Activated naive CD8-positive, alpha-beta T cell treated with anti-CD3 and anti-CD28 coated beads for 36 hours (primary cell): Measurements from ENCODE around the gene EVX1. TPM values are rescaled to one million over a fixed set of nuclear protein-coding genes. Genes with fewer than 3 reads are reported as not detected.
A peak's percentile ranks its signal among the peaks of the same experiment; 100 is the strongest.

ENCODE experiments used
- DNase-seq: peaks from one replicate; pipeline ENCODE4 v3.0.0; 2021
- H3K27ac Mint-ChIP-seq: one replicate; pipeline ENCODE4 v1.8.0; 2022; ENCODE audit warnings: mild to moderate bottlenecking, moderate library complexity, mixed read lengths
- H3K27me3 Mint-ChIP-seq: one replicate; pipeline ENCODE4 v1.8.0; 2022; ENCODE audit warnings: mild to moderate bottlenecking, mixed read lengths
- H3K36me3 Mint-ChIP-seq: one replicate; pipeline ENCODE4 v1.8.0; 2021; ENCODE audit warnings: mild to moderate bottlenecking, mixed read lengths
- H3K4me1 Mint-ChIP-seq: one replicate; pipeline ENCODE4 v1.8.0; 2021; ENCODE audit warnings: mixed read lengths
- H3K4me3 Mint-ChIP-seq: one replicate; pipeline ENCODE4 v1.8.0; 2022; ENCODE audit warnings: mild to moderate bottlenecking, moderate library complexity, mixed read lengths
- H3K9me3 Mint-ChIP-seq: one replicate; pipeline ENCODE4 v1.8.0; 2022; ENCODE audit warnings: mixed read lengths
- total RNA-seq, 2 experiments: library from RNA; stranded (reverse); gene quantifications; one replicate each; pipeline ENCODE4 v1.2.3, GENCODE V29; 2021

Gene EVX1
- total RNA-seq, 2 experiments from 2014 or later = not detected

DNA sequence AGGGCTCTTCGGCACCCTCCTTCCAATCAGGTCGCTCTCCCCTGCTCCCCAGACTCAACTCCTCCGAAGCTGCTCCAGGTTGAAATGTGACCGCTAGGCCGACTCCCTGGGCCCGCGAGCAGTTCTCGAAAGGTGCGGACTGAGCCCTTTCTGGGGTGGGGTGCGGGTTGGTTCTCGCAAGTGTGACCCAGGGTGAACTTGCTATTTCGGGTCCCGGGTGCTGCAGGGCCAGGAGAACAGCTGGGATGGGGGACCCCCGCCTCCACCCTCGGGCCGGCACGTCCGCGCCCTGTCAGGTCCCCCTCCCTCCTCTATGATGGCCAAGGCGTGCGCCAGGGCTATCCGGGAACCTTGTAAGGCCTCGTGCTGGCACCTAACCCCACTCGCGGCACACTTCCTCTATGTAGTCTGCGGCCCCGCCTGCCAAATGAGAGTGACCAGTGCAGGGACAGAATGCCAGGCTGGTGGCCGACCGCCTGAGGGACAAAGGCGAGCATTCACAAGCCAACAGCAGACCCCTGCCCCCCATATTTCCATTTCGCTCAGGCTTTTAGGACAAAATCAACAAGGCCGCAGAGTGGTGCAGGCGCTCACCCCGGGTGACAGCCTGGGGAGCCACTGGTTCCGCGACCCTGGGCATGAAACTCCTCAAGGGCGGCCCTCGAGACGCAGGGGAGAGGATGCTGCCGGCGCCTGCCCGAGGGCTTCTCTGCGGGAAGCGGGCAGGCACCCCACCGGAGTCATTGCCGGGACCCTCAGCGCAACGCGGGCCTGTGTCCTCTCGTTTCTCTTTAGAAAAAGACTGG, 29.0 kb upstream of the EVX1 start:
- Mint-ChIP-seq H3K27ac (no peak overlapping the region), H3K4me3 (no peak overlapping the region), H3K4me1 (peaks cover 11% of the 10 kb centered on the region), H3K27me3 (peaks cover 96% of the 10 kb centered on the region), H3K9me3 (no peaks in the 10 kb centered on the region), H3K36me3 (no peaks in the 10 kb centered on the region)
- no peak for DNase-seq

DNA sequence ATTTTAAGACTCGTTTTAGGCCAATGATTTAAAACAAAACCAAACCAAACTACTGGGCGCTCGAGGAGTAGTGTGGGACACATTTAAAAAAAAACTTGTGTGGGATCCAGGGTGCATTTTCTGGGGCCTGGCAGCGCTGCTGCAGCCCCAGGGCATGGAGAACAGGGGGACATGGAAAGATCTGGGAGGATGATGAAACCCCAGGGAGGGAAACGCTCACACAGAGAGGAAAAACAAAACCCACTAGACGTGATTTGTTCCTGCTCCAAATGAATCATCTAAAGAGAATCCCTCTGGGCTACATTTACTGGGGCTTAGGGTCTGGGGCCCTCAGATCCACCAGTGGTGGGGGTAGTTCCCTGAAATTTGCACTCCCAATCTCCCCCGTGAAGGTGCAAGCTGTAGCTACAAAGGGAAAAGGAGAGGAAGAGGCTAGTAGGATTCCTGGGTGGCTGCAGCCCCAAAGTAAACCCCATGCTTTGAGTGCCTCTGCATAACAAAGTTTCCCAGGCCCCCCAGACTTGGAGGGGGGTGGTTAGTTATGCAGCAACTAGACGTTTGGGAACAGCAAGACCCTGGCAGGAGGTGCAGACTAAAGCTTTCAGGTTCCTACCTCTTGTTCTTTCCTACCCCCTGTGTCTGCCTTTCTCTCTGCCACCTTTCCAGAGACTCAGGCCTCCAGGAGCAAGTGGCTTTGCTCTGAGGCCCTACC, 28.2 kb upstream of the EVX1 start:
- Mint-ChIP-seq H3K36me3 (no peaks in the 10 kb centered on the region), H3K27ac (no peak overlapping the region), H3K4me1 (peaks cover 11% of the 10 kb centered on the region), H3K4me3 (no peak overlapping the region), H3K27me3 (peaks cover 96% of the 10 kb centered on the region), H3K9me3 (no peaks in the 10 kb centered on the region)
- no peak for DNase-seq

DNA sequence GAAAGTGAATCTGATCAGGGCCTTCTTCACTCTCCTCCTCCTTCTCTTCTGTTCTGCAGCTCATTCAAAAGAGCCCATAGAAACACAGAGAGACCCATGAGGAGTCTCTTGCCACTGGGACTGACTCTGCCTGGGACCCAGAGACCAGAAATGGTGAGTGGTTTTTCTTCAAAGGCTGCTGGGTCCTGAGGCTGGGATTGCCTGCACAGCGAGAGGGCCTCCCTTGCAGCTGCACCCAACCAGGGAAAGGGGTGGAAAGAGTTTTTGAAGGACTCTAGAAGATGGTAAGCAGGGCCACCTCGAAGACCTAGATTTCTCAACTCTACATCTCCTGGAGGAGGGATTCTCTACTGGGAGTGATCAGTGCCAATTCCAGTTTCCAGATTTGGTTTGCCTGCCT, 27.2 kb upstream of the EVX1 start:
- Mint-ChIP-seq H3K36me3 (no peaks in the 10 kb centered on the region), H3K4me1 (peaks cover 12% of the 10 kb centered on the region), H3K27ac (no peak overlapping the region), H3K9me3 (no peaks in the 10 kb centered on the region), H3K27me3 (peaks cover 95% of the 10 kb centered on the region), H3K4me3 (no peak overlapping the region)
- no peak for DNase-seq

DNA sequence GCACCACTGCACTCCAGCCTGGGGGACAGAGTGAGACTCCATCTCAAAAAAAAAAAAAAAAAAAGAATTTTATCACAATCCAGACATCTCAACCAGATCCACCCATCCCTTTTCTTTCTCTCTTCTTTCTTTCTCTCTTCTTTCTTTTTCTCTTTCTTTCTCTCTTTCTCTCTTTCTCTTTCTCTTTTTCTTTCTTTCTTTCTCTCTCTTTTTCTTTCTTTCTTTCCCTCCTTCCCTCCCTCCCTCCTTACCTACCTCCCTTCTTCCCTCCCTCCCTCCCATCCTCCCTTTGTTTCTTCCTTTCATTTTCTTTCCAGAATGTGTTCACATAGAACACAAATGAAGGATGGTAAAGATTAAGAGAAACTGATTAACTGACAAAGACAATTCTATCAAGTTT, 24.7 kb upstream of the EVX1 start:
- Mint-ChIP-seq H3K36me3 (no peaks in the 10 kb centered on the region), H3K27ac (no peak overlapping the region), H3K4me1 (peaks cover 11% of the 10 kb centered on the region), H3K27me3 (peaks cover 93% of the 10 kb centered on the region), H3K9me3 (no peaks in the 10 kb centered on the region), H3K4me3 (no peak overlapping the region)
- DNase-seq = no peak

DNA sequence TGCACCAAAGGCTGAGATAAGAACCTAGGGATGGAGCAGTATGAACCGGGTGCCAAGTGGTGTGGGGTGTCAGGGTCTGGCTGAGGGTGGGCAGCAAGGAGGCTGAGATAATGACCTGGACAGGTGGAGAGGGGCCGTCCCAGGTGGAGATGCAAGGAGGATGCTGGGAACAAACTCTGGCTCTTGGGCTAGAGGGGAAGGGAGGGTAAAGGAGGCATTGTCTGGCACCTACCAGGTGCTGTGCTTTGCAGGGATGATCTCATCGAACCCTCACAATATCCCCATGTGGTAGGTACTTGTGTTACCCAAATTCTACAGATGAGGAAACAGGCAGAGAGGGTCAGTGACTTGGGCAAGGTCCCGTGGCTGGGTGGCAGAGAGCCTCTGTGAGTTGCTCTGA, 22.8 kb upstream of the EVX1 start:
- Mint-ChIP-seq H3K36me3 (no peaks in the 10 kb centered on the region), H3K27me3 (peaks cover 89% of the 10 kb centered on the region), H3K27ac (no peak overlapping the region), H3K4me3 (no peak overlapping the region), H3K9me3 (no peaks in the 10 kb centered on the region), H3K4me1 (peaks cover 11% of the 10 kb centered on the region)
- no peak for DNase-seq

DNA sequence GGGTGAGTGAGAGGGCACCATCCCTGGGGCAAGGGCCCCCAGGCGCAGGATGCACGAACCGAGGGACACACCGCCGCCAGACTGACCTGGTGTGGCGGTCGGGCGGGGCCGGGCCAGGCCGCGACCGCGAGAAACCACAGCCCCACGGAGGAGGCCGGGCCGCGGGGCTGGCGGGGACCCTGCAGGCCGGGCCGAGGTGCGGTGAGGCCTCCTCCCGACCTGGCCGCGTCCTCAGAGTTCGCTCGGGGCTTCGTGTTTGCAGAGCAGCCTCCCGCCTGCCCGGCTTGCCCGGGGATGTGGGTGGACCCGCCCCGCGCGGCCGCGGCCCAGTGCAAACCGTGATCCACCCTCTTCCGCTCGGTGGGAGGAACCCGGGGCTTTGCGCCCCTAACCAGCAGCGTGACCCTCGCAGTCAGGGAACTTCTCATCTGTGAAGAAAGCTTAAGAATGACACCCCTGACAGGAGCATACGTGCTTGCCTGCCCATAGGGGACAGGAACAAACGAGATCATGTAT, 22.1 kb upstream of the EVX1 start:
- Mint-ChIP-seq H3K4me3 (no peak overlapping the region), H3K27ac (no peak overlapping the region), H3K9me3 (no peaks in the 10 kb centered on the region), H3K36me3 (no peaks in the 10 kb centered on the region), H3K4me1 (peaks cover 12% of the 10 kb centered on the region), H3K27me3 (peaks cover 89% of the 10 kb centered on the region)
- DNase-seq = no peak

DNA sequence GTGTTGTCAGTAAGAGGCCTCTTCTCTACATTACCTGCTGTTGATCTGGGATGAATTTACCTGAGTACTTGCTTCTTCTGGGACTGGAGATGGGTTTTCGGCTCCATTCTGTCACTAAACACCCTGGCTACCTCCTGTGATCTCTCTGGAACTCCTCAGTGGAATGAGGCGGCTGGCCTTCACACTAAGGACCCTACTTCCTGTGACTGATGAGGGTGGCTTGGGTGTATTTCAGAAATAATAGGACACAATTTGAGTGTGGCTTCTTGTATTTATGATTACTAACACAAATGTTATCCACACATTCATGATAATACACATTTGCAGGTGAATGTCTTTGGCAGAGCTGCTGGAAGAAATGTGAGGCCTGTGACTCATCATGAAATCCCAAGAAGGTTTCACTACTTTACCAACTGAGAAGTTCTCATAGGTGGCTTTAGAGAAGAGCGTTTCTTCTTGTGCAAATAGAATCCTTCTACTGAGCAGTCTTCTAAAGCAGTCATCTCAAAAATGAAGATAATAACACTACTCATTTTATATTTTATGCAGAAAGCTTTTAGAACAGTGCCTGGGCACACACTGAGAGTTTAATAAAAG, 21.3 kb upstream of the EVX1 start:
- DNase-seq = no peak
- H3K36me3 Mint-ChIP-seq = no peaks in the 10 kb centered on the region
- H3K27ac Mint-ChIP-seq = no peak overlapping the region
- no peak overlapping the region for H3K4me3 Mint-ChIP-seq
- H3K4me1 Mint-ChIP-seq = peaks cover 12% of the 10 kb centered on the region
- H3K27me3 Mint-ChIP-seq = peaks cover 89% of the 10 kb centered on the region
- H3K9me3 Mint-ChIP-seq = no peaks in the 10 kb centered on the region

DNA sequence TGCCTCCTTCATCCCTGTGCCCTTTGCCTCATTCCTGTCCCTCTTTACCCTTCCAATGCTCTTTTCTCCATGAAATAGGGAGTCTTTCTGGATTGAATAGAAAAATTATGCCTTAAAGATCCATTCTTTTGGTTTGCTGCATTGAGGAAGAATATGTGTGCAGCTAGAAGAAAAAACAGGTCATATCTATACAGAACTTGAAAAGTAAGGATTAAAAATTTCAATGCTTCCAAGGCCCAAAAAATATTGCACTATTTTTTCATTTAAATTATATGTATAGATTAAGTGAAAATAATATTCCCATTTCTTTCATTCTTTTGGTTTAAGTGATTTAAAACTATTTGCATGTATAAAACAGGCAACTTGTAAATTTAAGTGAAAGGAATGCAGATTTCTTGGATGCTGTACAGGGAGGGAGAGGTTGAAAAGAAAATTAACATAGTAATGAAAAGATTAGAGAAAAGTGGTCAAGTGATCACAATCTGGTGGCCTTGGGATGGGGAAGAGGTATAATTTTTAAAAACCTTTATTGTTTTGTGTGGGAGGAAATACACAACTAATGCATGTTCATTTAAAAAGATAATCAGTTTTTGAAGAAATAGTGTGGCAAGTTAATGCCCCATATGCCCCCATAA, 18.5 kb upstream of the EVX1 start:
- DNase-seq = no peak
- Mint-ChIP-seq H3K36me3 (no peaks in the 10 kb centered on the region), H3K27ac (no peak overlapping the region), H3K27me3 (peaks cover 84% of the 10 kb centered on the region), H3K9me3 (no peaks in the 10 kb centered on the region), H3K4me1 (peaks cover 12% of the 10 kb centered on the region), H3K4me3 (no peak overlapping the region)

DNA sequence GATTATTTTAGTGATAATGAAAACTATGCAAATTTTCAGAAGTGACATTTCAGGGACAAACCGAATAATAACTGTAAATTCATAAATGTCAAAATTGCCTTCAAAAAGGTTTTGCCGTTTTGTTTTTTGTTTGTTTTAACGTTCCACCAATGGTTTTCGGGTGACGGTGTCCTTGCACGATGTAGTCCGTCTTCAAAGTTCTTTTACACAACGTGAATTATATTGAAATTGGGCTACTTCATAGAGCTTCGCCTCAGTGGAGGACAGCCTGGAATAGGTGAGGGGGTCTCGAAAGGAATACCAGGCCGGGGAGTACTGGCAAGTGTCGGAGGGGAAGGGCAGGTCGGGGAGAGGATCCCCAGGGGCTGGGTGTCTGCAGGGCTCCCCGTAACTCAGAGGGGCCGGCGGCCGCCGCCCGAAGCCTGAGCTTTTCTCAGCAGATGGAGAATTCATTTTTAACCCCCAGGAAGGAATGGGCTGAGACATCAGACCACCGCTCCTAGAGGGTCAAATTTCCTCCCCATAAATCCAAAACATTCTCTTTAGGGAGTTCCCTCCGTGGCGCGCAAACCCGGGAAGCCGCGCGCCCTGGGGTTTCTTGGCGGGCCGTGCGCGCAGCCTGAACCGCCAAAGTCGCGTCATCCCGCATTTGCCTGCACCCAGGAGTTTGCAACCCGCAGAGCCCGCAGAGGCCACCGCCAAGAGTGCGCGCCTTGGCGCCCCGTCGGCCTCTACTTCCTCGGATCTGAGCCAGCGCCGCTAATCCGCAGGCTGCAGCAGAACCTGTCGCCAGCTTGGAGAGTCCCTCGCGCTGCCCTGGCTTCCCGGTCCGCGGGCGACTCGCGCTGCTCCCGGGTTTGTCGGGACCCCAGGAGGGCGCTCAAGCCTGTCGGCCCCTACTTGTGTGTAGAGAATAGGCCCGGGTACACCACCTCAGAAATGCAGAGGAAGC, 17.3 kb upstream of the EVX1 start:
- peaks cover 10% of the 10 kb centered on the region for H3K4me1 Mint-ChIP-seq
- no peaks in the 10 kb centered on the region for H3K36me3 Mint-ChIP-seq
- peaks cover 72% of the 10 kb centered on the region for H3K27me3 Mint-ChIP-seq
- no peaks in the 10 kb centered on the region for H3K9me3 Mint-ChIP-seq
- no peak overlapping the region for H3K27ac Mint-ChIP-seq
- no peak for DNase-seq
- H3K4me3 Mint-ChIP-seq = no peak overlapping the region

DNA sequence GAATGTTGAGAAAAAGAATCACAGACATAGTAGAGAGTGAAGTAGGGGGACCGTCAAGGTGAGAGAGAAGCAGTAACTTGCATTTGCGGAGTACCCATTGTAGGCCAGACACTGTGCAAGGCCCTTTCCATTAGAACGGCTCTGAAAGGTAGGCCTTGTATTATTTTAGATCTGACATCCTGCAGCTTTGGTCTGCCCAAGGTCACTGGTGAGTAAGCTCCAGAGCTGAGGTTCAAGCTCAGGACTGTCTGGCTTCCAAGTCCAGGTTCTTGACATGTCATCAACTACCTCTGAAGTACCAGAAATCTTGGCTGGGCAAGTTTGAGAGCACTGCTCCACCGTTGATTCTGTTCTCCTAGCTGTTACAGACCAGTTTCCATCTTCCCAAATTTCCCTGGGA, 13.2 kb upstream of the EVX1 start:
- no peak overlapping the region for H3K27ac Mint-ChIP-seq
- H3K27me3 Mint-ChIP-seq = peaks cover 64% of the 10 kb centered on the region
- H3K4me3 Mint-ChIP-seq = no peak overlapping the region
- no peak for DNase-seq
- H3K9me3 Mint-ChIP-seq = no peaks in the 10 kb centered on the region
- H3K4me1 Mint-ChIP-seq = peaks cover 2% of the 10 kb centered on the region
- H3K36me3 Mint-ChIP-seq = no peaks in the 10 kb centered on the region

DNA sequence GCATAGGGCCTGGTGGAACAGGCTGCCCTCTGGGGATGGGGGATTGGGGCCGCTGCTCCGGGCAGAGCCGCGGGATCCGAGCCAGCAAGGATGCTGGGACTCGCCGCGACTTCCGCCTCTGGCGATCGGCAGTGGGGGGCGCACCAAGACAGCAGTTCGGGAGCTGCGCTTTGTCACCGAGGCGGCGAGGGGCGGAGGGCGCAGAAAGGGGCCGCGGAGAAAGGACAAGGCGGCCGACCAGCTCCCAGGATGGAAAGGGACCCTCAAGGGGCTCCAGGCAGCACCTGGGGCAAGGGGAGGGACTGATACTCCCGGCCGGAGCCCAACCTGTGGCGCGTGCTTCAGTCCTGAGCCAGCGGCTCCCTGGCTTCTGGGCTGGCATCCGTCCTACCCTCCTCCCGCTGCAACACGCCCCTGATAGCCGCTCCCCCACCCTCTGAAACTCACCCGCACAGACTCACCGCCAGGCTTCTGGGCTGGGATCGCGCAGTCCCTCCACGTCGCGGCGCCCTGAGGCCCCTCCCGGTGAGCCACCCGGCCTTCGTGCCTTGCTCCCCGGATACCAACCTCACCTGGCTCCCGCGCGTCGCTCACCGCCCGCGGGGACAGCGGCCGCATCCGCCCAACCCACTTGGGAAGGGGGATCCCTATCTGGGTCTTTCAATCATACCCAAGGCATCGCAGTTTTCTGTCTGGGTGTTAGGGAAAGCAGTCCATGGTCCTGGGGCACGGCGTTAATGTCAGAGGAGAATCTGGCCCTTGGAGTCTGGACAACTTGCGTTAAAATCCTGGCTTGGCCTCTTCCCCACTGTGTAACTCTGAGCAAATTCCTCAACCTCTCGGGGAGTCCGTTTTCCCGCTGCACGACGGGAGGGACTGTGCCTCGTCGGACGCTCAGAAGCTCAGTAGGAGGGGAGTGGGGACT, 7.0 kb upstream of the EVX1 start:
- Mint-ChIP-seq H3K4me1 (peaks cover 16% of the 10 kb centered on the region), H3K4me3 (peak overlapping the region; percentile 29), H3K27ac (no peak overlapping the region), H3K9me3 (no peaks in the 10 kb centered on the region), H3K27me3 (peaks cover 87% of the 10 kb centered on the region), H3K36me3 (no peaks in the 10 kb centered on the region)
- DNase-seq = peak; percentile 30

DNA sequence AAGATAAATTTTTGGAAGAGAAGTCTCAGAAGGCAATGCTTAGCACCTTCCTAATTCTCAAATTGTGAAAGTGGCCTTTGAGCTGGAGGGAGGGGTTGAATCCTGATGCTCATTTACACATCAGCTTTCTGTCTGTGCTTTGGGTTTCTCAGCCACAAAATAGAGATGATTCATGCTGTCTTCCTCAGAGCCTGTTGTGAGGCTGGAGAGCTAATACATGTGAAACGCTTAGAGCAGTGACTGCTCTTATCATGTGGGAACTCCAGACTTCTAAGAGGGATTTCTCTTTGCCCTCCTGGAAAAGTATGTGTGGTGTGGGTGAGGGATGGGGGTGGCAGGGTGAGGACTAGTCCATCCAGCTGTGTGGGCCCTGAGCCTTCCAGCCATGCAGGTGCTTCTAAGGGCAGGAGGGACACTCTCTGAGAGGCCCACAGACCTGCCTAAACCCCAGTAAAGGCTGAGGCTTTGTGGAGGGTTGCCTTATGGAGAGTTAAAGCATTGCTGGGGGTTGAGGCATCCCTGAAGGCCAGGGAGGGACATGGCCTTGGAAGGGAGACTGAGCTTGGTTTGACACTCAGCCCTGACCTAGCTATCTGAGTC, 4.8 kb upstream of the EVX1 start:
- Mint-ChIP-seq H3K4me1 (peaks cover 23% of the 10 kb centered on the region), H3K4me3 (no peak overlapping the region), H3K27ac (no peak overlapping the region), H3K9me3 (no peaks in the 10 kb centered on the region), H3K27me3 (peaks cover 96% of the 10 kb centered on the region), H3K36me3 (no peaks in the 10 kb centered on the region)
- no peak for DNase-seq

DNA sequence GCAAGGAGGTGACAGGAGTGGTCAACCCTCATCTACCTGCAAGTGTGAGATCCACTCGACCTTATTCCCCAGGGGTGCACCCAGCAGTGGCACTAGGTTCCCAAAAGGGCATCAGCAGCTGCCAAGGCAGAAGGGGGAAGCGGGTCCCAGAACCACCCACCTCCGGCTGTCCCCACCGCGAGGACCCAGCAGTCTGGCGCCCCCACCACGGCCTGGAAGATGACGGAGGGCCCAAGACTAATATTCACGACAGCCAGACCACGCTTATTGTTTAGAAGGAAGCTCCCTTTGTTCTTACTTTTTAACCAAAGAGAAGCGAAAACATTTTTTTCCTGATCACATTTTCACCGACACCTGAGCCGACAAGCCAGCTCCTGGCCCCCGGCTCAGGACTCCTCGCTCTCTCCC, 3.6 kb upstream of the EVX1 start:
- Mint-ChIP-seq H3K27ac (no peak overlapping the region), H3K4me1 (peaks cover 24% of the 10 kb centered on the region), H3K36me3 (no peaks in the 10 kb centered on the region), H3K27me3 (peaks cover 95% of the 10 kb centered on the region), H3K4me3 (no peak overlapping the region), H3K9me3 (no peaks in the 10 kb centered on the region)
- no peak for DNase-seq
